OCI-M2 (cell line): ENCODE results near the gene HSPG2.
"Not testable (repeated sequence)": the region's sequence is repeated elsewhere in the genome, so short reads cannot be mapped to it uniquely, and the experiment has no call there.

ENCODE experiments used
- DNase-seq: peaks from one replicate; lab custom pipeline; 2025; ENCODE audit not compliant: unreplicated experiment; lab: John Stamatoyannopoulos, UW

The HSPG2 gene

GRCh38 chr1:21935393-21935804 lies 1.7 kb downstream of the HSPG2 start:
- no peak for DNase-seq

DNA sequence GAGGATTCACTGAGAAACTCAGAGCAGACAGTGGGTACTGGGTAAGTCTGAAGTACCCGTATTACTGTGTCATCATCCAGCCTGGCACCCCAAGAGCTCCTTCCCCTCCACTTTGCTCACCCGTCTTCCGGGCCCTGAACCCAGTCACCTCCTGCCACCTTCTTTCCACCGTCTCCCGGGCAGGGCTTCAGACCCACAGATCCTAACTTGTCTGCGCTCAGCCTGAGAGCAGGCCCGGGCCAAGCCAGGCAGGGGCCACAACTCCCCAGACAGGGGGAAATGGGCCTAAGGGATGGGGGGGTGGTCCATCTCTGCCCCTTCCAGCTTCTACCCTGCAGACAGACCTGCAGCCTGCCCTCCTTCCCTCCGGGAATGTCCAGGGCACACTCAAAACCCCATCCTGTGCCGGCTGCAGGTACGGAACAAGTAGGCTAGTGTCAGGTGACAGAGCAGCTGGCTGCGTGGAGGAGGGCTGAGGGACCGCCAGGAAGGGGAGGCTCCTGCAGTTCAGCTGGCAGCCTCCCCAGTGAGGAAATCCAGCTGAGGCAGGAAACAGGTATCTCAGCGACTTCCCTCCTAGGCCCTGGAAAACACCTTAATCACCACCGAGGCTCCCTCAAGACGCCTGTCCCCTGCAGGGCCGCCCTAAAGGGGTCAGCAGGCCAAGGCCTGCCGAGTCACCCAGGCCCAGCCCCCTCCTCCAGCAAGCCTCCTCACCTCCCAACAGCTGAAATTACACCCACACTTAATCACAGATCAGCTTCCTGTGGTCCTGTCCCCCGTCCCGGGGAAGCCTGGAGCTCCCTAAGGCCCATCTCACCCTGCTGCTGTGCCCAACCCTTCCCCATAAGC lies 3.5 kb downstream of the HSPG2 start:
- DNase-seq = no peak

GRCh38 chr1:21932127-21932526 lies 5.0 kb downstream of the HSPG2 start:
- DNase-seq = no peak

- no peak for DNase-seq
Measured at GRCh38 chr1:21931171-21932093, 5.7 kb downstream of the HSPG2 start.

DNA sequence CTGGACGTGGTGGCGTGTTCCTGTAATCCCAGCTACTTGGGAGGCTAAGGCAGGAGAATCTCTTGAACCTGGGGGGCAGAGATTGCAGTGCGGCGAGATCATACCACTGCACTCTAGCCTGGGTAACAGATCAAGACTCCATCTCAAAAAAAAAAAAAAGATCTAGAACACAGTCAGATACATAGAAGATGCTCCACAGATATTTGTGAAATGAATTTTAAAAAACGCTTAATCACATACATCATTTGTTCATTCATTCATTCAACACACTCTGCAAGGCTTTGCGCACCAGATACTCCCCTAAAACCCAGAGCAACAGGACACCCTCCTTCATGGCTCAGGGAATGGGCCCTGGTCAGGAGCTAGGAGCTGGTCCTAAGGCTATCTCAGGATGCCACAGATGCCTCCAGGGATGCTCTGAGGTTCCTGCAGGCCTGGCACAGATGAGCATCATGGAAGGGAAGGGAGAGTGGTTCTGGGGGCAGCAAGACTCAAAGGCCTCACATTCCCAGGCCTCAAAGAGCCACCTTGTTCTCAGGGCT lies 6.4 kb downstream of the HSPG2 start:
- no peak for DNase-seq

- DNase-seq = no peak
Measured at GRCh38 chr1:21930080-21930571, 7.0 kb downstream of the HSPG2 start.

GRCh38 chr1:21927533-21928237 lies 9.4 kb downstream of the HSPG2 start:
- DNase-seq = no peak

GRCh38 chr1:21926814-21927532 lies 10.1 kb downstream of the HSPG2 start:
- no peak for DNase-seq

- no peak for DNase-seq
Measured at GRCh38 chr1:21926065-21926464, 11.0 kb downstream of the HSPG2 start.

GRCh38 chr1:21925334-21925940 lies 11.7 kb downstream of the HSPG2 start:
- DNase-seq = no peak

DNA sequence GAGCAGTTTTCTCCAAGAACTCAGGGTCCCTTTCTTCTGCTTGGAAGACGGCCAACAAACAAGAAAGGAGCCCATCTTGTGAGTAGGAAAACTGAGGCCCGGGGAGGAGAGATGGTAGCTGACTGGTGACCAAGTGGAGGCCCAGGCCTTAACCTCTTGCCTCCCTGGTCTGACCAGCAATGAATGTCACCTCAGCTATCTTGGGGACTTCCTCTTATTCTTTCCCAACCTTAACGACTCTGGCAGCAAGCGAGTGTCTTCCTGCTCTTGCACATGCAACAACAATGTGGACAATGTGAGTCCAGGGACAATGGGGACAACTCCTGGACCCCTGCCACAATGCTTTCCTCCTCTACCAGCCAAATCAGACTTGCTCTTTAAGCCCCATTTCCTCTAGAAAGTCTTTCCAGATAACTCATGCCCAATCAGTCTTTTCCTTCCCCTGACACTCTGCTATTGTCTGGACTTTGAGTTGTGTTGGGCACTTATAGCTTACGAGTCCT lies 12.6 kb downstream of the HSPG2 start:
- no peak for DNase-seq

GRCh38 chr1:21922090-21923013 lies 14.8 kb downstream of the HSPG2 start:
- no peak for DNase-seq

- DNase-seq = no peak
Measured at GRCh38 chr1:21921100-21921875, 15.8 kb downstream of the HSPG2 start.

DNA sequence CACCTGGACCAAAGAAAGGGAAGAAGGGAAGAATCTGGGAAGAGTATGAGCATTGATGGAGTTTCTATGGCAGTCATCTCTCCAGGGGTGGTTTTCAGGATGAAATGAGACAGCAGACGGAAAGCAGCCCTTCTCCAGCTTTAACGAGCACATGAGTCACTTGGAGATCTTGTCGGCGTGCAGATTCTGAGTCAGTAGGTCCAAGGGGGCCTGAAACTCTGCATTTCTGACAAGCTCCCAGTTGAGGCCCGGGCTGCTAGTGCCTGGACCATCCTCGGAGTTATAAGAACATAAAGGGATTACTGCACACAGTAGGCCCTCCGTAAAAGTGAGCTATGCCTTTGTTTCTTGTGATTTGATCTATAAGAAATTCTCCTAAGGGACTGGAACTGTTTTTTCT lies 17.6 kb downstream of the HSPG2 start:
- no peak for DNase-seq

- not testable (repeated sequence) for DNase-seq
Measured at GRCh38 chr1:21917239-21917631, 19.9 kb downstream of the HSPG2 start.

GRCh38 chr1:21916447-21917238 lies 20.5 kb downstream of the HSPG2 start:
- DNase-seq = peak; percentile 40
